ENCODE measurements around the gene H2AZ1.

H2AZ1 gene

DNA sequence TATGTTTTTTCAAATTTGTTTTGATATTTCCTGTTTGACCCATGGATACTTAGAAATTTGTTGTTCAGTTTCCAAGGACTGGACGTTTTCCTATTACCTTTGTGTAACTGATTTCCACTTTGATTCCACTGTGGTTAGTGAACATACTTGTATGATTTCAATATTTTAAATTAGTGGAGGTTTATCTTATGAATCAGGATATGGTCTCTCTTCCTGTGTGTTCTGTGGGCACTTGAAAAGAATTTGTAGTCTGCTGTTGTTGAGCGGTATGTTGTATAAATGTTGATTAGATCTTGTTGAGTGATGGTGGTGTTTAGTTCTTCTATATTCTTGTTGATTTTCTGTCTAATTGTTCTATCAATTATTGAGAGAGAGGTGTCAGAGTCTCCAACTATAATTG is 34.6 kb downstream of the H2AZ1 start:
- Mint-ChIP-seq H3K9me3 (peaks cover 8% of the 10 kb centered on the region), H3K36me3 (ENCODE audit: low read depth) (peaks cover 54% of the 10 kb centered on the region), H3K27ac (no peak overlapping the region), H3K4me3 (no peak overlapping the region), H3K27me3 (no peaks in the 10 kb centered on the region), H3K4me1 (no peaks in the 10 kb centered on the region)
- ATAC-seq = no peak
- DNase-seq = no peak

All from activated naive CD8-positive, alpha-beta T cell treated with anti-CD3 and anti-CD28 coated beads, Interleukin-2, amount 50 U/mL, for 24 hours (primary cell).